Inflammatory macrophage treated with lipopolysaccharide for 1 hour (primary cell): ENCODE results near the gene COL4A1.

Experiments used
- DNase-seq, 2 donors: peaks; one replicate each; pipeline ENCODE4 v3.0.0-alpha.2; 2020 to 2022

Gene COL4A1

GRCh38 chr13:110234532-110234931 lies 72.4 kb downstream of the COL4A1 start:
- no peak for DNase-seq

- DNase-seq, result peak; percentile 45 to 87
These were observed 73.0 kb downstream of the COL4A1 start for GRCh38 chr13:110233951-110234280.

DNA sequence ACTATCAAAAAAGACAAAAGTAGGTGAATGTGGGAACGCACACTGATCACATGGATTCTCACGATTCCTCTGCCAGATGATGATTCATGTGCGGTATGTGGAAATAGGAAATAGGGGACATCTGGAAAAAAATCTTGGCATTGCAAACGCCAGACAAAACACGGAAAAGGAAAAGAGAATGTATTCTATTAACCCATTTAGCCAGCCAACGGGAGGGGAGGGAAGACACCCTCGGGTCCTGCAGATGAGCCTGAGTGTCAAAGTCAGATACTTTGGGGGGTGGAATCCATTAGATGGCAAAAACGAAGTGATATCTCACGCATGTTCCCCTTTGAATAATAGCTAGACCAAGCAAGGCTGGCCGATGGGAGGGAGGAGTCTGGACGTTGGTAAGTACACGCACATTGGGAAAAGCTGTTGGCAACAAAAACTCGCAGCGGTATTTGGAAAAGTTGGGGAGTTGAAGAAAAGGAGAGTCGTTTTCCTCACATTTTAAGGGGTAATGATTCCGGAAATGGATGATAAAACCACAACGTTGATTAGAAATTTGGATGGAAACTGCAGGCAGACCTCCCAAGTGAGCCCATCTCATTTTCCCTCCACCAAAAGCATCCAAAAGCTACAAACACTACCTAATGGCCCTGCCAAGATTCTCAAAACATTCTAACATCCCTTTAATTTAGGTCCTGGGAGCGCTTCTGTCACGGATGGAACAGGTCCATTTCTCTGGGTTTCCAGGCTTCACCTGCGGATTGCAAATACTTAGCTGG lies 73.6 kb downstream of the COL4A1 start:
- DNase-seq, result no peak

- DNase-seq, result no peak
These were observed 74.2 kb downstream of the COL4A1 start for GRCh38 chr13:110232756-110233155.

- no peak for DNase-seq
These were observed 74.8 kb downstream of the COL4A1 start for GRCh38 chr13:110232142-110232541.

GRCh38 chr13:110231348-110232047 lies 75.5 kb downstream of the COL4A1 start:
- DNase-seq, result no peak

DNA sequence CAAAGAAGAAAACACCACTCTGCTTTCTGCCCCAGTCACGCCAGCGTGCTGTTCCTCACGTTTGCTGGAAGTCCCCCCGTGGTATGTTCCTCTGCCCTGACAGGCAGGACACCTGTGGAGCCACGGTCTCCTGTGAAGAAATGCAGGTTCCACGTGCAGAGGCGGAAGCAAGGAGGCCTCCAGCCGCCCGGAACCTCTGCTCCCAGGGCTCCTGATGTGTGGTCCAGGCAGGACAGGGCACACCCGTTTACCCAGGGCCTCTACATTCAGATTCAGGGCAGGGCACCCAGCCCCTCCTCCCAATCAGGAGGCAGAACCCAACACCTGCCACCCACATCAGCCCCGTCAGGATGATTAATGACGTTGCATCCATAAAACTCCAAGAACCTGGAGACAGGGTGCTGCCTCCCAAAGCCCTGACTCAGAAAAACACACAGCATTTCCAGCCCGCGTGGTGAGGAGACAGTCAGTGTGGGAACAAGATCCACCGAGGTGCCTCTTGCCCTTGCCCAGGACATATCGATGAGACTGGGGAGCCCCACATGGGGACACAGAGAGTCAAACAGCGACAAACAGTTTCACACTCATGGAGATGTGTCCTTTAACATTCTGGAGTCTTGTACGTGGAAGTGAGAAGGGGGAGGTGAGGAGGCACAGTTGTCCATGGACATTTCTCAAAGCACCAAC lies 76.2 kb downstream of the COL4A1 start:
- no peak for DNase-seq

- no peak for DNase-seq
These were observed 76.9 kb downstream of the COL4A1 start for GRCh38 chr13:110229905-110230563.

- no peak for DNase-seq
These were observed 77.7 kb downstream of the COL4A1 start for GRCh38 chr13:110228936-110229904.

GRCh38 chr13:110227864-110228643 lies 78.9 kb downstream of the COL4A1 start:
- DNase-seq, result no peak

- DNase-seq, result no peak
These were observed 79.5 kb downstream of the COL4A1 start for GRCh38 chr13:110227416-110227815.

- DNase-seq, result no peak
These were observed 81.1 kb downstream of the COL4A1 start for GRCh38 chr13:110225609-110226574.

DNA sequence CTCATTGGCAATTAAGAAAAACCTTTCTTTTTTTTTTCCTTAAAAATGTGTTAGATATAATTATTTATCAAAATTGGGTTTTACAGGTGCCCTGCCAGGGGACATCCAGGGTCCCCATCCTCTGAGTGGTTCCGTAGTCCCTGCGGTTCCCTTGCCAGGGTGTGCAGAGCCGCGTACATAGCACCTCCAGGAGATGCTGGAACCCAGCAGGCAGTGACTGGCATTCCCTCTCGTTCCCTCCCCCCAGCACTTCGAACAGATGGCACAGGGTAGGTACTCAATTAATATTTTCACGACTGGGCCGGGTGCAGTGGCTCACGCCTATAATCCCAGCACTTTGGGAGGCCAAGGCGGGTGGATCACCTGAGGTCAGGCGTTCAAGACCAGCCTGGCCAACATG lies 82.0 kb downstream of the COL4A1 start:
- no peak for DNase-seq

GRCh38 chr13:110224519-110224918 lies 82.4 kb downstream of the COL4A1 start:
- DNase-seq, result no peak

DNA sequence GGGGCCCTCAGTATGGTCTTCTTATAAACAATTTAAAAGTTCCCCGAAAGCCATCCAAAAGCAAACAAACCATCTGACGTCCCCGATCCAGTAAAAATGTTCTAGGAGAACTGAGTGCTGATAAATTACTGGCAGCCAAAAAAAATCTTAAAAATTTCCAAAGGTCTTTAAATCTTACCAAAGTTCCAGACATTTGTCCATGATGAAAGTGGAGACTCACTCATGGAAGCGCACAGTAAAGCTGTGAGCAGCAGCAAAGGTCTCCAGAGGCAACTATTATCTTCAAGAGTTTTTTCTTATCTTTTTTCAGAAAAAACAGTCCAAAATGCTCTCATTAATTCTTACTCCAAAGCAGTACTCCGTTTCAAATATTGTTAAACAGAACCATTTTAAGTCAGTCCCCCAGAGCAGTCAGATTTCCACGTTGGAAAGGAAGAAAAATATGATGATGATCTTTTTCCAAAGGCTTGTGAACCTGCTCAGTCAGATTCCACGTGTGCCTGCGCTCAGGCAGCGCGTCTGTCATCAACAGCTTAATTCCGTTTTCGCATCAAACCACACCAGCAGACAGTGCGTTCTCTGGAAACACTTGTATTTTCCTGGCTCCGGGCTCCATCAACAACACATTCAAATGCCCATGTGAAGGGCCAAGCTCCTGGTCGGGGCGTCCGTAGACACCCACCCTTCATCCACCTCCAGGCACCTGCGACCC lies 85.4 kb downstream of the COL4A1 start:
- no peak for DNase-seq

GRCh38 chr13:110220471-110220870 lies 86.5 kb downstream of the COL4A1 start:
- peak; percentile 32 to 64 for DNase-seq

- DNase-seq, result no peak
These were observed 88.3 kb downstream of the COL4A1 start for GRCh38 chr13:110218581-110219201.

DNA sequence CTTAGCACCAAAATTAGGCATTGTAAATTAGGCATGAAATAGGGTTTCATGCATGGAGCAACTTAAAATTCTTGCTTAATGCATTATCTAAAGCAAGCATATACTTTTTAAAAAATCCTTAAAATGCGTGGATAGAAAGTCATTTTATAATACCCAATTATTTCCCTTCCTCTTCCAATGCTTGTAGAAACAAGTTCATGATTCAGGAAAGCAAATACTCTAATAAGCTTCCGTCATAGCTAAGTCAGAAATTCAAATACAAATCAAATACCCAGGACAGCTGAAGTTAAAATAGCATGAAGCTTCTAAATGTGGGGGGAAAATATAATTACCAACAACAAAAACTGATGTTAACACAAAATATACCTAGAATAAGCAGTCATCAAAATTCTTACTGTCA lies 89.1 kb downstream of the COL4A1 start:
- no peak for DNase-seq

DNA sequence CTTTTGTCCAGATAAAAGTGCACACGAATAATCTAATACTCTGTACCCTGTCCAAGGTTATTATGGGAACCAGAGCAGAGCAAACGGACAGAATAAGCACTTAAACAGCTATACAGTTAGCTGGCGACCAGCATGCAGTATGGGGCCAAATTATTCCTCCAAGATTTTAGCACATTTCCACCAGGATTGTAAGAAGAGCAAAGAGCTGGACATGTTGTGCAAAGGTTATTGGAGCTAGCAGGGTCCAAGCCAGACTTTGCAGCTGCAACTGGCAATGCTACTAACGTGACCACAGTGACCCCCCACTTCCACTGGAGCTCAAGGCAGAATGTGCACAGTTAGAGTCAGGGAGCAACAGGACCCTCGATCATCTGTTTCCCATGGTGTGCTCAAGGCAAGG lies 89.9 kb downstream of the COL4A1 start:
- DNase-seq, result no peak
